ENCODE data around the gene PCP4. TPM values are rescaled to one million over a fixed set of nuclear protein-coding genes. Genes with fewer than 3 reads are reported as not detected.

The PCP4 gene
- total and polyA plus RNA-seq, 5 donors: 3.9 to 7.5 (median 5.5) TPM

- H3K4me1 ChIP-seq (ENCODE audit: control insufficient read depth, insufficient read depth, low read length): no peaks in the 10 kb centered on the region
- no peaks in the 10 kb centered on the region for H3K27me3 ChIP-seq (ENCODE audit: control insufficient read depth, insufficient read depth)
- 93% methylated on average over 4 of the region's 4 CpGs for WGBS
- no peak overlapping the region for H3K4me3 ChIP-seq (ENCODE audit: low read length)
- no peaks in the 10 kb centered on the region for H3K9me3 ChIP-seq (ENCODE audit: control insufficient read depth, low read length)
- H3K27ac ChIP-seq (ENCODE audit: low read length): no peak overlapping the region
- ATAC-seq: no peak
- intact Hi-C loops (cut with DNase I): no loop called here
- no peak for DNase-seq
These were observed 88.1 kb downstream of the PCP4 start for GRCh38 chr21:39955326-39955725.

- Histone ChIP-seq H3K4me3 (ENCODE audit: low read length) (no peak overlapping the region), H3K9me3 (ENCODE audit: control insufficient read depth, low read length) (no peaks in the 10 kb centered on the region), H3K4me1 (ENCODE audit: control insufficient read depth, insufficient read depth, low read length) (no peaks in the 10 kb centered on the region), H3K27ac (ENCODE audit: low read length) (no peak overlapping the region), H3K27me3 (ENCODE audit: control insufficient read depth, insufficient read depth) (no peaks in the 10 kb centered on the region)
- ATAC-seq (no peak), DNase-seq (no peak)
- WGBS: 91% methylated on average over 4 of the region's 4 CpGs
- intact Hi-C loops (cut with DNase I): no loop called here
These were observed 89.3 kb downstream of the PCP4 start for GRCh38 chr21:39956586-39956985.

- H3K9me3 ChIP-seq (ENCODE audit: control insufficient read depth, low read length): no peaks in the 10 kb centered on the region
- H3K27ac ChIP-seq (ENCODE audit: low read length): no peak overlapping the region
- no peaks in the 10 kb centered on the region for H3K27me3 ChIP-seq (ENCODE audit: control insufficient read depth, insufficient read depth)
- no peak for ATAC-seq
- 89% methylated on average over 2 of the region's 2 CpGs for WGBS
- no peak overlapping the region for H3K4me3 ChIP-seq (ENCODE audit: low read length)
- no peaks in the 10 kb centered on the region for H3K4me1 ChIP-seq (ENCODE audit: control insufficient read depth, insufficient read depth, low read length)
- intact Hi-C loops (cut with DNase I): no loop called here
- no peak for DNase-seq
These were observed 91.5 kb downstream of the PCP4 start for GRCh38 chr21:39958731-39959130.

GRCh38 chr21:39961251-39961650, 94.0 kb downstream of the PCP4 start:
- 73% methylated on average over 1 of the region's 1 CpG for WGBS
- no peak for DNase-seq
- no peaks in the 10 kb centered on the region for H3K9me3 ChIP-seq (ENCODE audit: control insufficient read depth, low read length)
- no peaks in the 10 kb centered on the region for H3K4me1 ChIP-seq (ENCODE audit: control insufficient read depth, insufficient read depth, low read length)
- no peak overlapping the region for H3K27ac ChIP-seq (ENCODE audit: low read length)
- no peak overlapping the region for H3K4me3 ChIP-seq (ENCODE audit: low read length)
- intact Hi-C loops (cut with DNase I): no loop called here
- ATAC-seq: no peak
- no peaks in the 10 kb centered on the region for H3K27me3 ChIP-seq (ENCODE audit: control insufficient read depth, insufficient read depth)

GRCh38 chr21:39965026-39965425, 97.8 kb downstream of the PCP4 start:
- WGBS: 95% methylated on average over 1 of the region's 1 CpG
- no peak for ATAC-seq

GRCh38 chr21:39966786-39967185, 99.5 kb downstream of the PCP4 start:
- Histone ChIP-seq H3K4me1 (ENCODE audit: control insufficient read depth, insufficient read depth, low read length) (no peaks in the 10 kb centered on the region), H3K4me3 (ENCODE audit: low read length) (no peak overlapping the region), H3K27ac (ENCODE audit: low read length) (no peak overlapping the region), H3K27me3 (ENCODE audit: control insufficient read depth, insufficient read depth) (no peaks in the 10 kb centered on the region), H3K9me3 (ENCODE audit: control insufficient read depth, low read length) (no peaks in the 10 kb centered on the region)
- ATAC-seq (no peak), DNase-seq (no peak)
- intact Hi-C loops (cut with DNase I): no loop called here
- WGBS: 71% methylated on average over 3 of the region's 3 CpGs

More at GRCh38 chr21:39965026-39965425, 97.8 kb downstream of the PCP4 start:
- intact Hi-C loops (cut with DNase I): no loop called here
- H3K27ac ChIP-seq (ENCODE audit: low read length): no peak overlapping the region
- no peaks in the 10 kb centered on the region for H3K27me3 ChIP-seq (ENCODE audit: control insufficient read depth, insufficient read depth)
- no peak overlapping the region for H3K4me3 ChIP-seq (ENCODE audit: low read length)
- H3K9me3 ChIP-seq (ENCODE audit: control insufficient read depth, low read length): no peaks in the 10 kb centered on the region
- H3K4me1 ChIP-seq (ENCODE audit: control insufficient read depth, insufficient read depth, low read length): no peaks in the 10 kb centered on the region
- no peak for DNase-seq

- H3K4me1 ChIP-seq (ENCODE audit: control insufficient read depth, insufficient read depth, low read length): no peaks in the 10 kb centered on the region
- H3K4me3 ChIP-seq (ENCODE audit: low read length): no peak overlapping the region
- intact Hi-C loops (cut with DNase I): no loop called here
- DNase-seq (no peak), ATAC-seq (no peak)
- H3K27ac ChIP-seq (ENCODE audit: low read length): no peak overlapping the region
- no peaks in the 10 kb centered on the region for H3K9me3 ChIP-seq (ENCODE audit: control insufficient read depth, low read length)
- 94% methylated on average over 2 of the region's 2 CpGs for WGBS
- H3K27me3 ChIP-seq (ENCODE audit: control insufficient read depth, insufficient read depth): no peaks in the 10 kb centered on the region
These were observed 100.8 kb downstream of the PCP4 start for GRCh38 chr21:39968010-39968409.

- DNase-seq (no peak), ATAC-seq (no peak)
- Histone ChIP-seq H3K9me3 (ENCODE audit: control insufficient read depth, low read length) (no peaks in the 10 kb centered on the region), H3K27ac (ENCODE audit: low read length) (no peak overlapping the region), H3K4me3 (ENCODE audit: low read length) (no peak overlapping the region), H3K27me3 (ENCODE audit: control insufficient read depth, insufficient read depth) (no peaks in the 10 kb centered on the region), H3K4me1 (ENCODE audit: control insufficient read depth, insufficient read depth, low read length) (no peaks in the 10 kb centered on the region)
- WGBS: 86% methylated on average over 8 of the region's 8 CpGs
- intact Hi-C loops (cut with DNase I): no loop called here
These were observed 102.6 kb downstream of the PCP4 start for GRCh38 chr21:39969691-39970364.

GRCh38 chr21:39971956-39972355, 104.7 kb downstream of the PCP4 start:
- intact Hi-C loops (cut with DNase I): no loop called here
- H3K27me3 ChIP-seq (ENCODE audit: control insufficient read depth, insufficient read depth): no peaks in the 10 kb centered on the region
- H3K27ac ChIP-seq (ENCODE audit: low read length): no peak overlapping the region
- DNase-seq (no peak), ATAC-seq (no peak)
- no peaks in the 10 kb centered on the region for H3K9me3 ChIP-seq (ENCODE audit: control insufficient read depth, low read length)
- H3K4me3 ChIP-seq (ENCODE audit: low read length): no peak overlapping the region
- H3K4me1 ChIP-seq (ENCODE audit: control insufficient read depth, insufficient read depth, low read length): no peaks in the 10 kb centered on the region
- WGBS: 18% methylated on average over 2 of the region's 2 CpGs

- Histone ChIP-seq H3K27me3 (ENCODE audit: control insufficient read depth, insufficient read depth) (no peaks in the 10 kb centered on the region), H3K4me1 (ENCODE audit: control insufficient read depth, insufficient read depth, low read length) (no peaks in the 10 kb centered on the region), H3K4me3 (ENCODE audit: low read length) (no peak overlapping the region), H3K27ac (ENCODE audit: low read length) (no peak overlapping the region), H3K9me3 (ENCODE audit: control insufficient read depth, low read length) (no peaks in the 10 kb centered on the region)
- no peak for DNase-seq
- intact Hi-C loops (cut with DNase I): no loop called here
- WGBS: 60% methylated on average over 4 of the region's 4 CpGs
- no peak for ATAC-seq
These were observed 105.2 kb downstream of the PCP4 start for GRCh38 chr21:39972471-39972870.

- intact Hi-C loops (cut with DNase I): no loop called here
- 86% methylated on average over 14 of the region's 14 CpGs for WGBS
- H3K27me3 ChIP-seq (ENCODE audit: control insufficient read depth, insufficient read depth): no peaks in the 10 kb centered on the region
- no peak for ATAC-seq
- no peak overlapping the region for H3K27ac ChIP-seq (ENCODE audit: low read length)
- H3K4me3 ChIP-seq (ENCODE audit: low read length): no peak overlapping the region
- H3K4me1 ChIP-seq (ENCODE audit: control insufficient read depth, insufficient read depth, low read length): no peaks in the 10 kb centered on the region
- no peak for DNase-seq
- H3K9me3 ChIP-seq (ENCODE audit: control insufficient read depth, low read length): no peaks in the 10 kb centered on the region
These were observed 105.9 kb downstream of the PCP4 start for GRCh38 chr21:39972976-39973770.

Measured in right cardiac atrium (tissue), 5 donors.